Glomerular endothelial cell (primary cell): ENCODE results near the gene GSTT2. TPM values are rescaled to one million over a fixed set of nuclear protein-coding genes. Genes with fewer than 3 reads are reported as not detected.
"Not testable (repeated sequence)": the region's sequence is repeated elsewhere in the genome, so short reads cannot be mapped to it uniquely, and the experiment has no call there.

ENCODE experiments used
- DNase-seq: peaks from one replicate; pipeline ENCODE4 v3.0.0-alpha.2; 2011; ENCODE audit warnings: low read depth, low spot score; ENCODE audit errors: extremely low read depth
- total RNA-seq: library from RNA; depleted of rRNA; stranded (reverse); fragments of >200 nt; gene quantifications from 2 replicates; pipeline ENCODE4 v1.2.3, GENCODE V29; 2015

The GSTT2 gene
- total RNA-seq, 1 donor from 2014 or later: 0.41 TPM

DNA sequence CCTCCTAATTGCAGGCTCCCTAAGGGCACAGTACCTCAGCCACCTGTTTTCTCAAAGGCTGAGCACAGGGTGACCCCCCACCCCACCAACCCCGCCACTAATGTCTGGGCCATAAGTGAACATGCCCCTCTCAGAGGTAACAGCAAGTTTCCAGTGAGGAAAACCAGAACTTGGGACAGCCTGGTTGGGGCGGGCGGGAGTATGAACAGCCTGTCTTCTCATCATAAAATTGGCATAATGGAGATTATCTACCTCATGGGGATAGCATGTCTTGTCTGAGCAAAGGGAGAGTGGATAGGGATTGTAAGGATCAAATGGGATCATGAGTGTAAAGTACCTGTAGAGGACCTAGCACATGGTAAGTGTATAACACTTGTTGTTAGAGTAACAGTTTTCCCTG, 8.0 kb upstream of the GSTT2 start:
- not testable (repeated sequence) for DNase-seq

GRCh38 chr22:23974345-23974744, 5.6 kb upstream of the GSTT2 start, which contains the start of gene DDT:
Gene DDT (minus strand): TSS chr22:23974441. CDS start chr22:23974414, 27 bp downstream.
- not testable (repeated sequence) for DNase-seq

DNA sequence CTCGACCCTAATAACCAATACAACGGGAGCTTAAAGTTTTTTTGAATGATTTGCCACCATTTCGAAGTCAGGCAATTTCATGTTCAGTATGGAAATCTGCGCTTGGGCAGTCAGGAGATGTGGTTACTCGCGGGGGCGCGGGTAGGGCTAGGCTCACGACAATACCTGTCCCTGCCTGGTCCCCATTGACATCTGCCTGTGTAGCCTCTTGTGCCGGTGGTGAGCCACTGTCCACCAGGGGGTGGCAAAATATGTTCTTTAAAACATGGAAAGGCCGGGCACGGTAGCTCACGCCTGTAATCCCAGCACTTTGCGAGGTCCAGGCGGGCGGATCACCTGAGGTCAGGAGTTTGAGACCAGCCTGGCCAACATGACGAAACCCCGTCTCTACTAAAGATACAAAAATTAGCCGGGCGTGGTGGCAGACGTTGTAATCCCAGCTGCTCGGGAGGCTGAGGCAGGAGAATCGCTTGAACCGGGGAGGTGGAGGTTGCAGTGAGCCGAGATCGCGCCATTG, 5.0 kb upstream of the GSTT2 start:
- DNase-seq: not testable (repeated sequence)

DNA sequence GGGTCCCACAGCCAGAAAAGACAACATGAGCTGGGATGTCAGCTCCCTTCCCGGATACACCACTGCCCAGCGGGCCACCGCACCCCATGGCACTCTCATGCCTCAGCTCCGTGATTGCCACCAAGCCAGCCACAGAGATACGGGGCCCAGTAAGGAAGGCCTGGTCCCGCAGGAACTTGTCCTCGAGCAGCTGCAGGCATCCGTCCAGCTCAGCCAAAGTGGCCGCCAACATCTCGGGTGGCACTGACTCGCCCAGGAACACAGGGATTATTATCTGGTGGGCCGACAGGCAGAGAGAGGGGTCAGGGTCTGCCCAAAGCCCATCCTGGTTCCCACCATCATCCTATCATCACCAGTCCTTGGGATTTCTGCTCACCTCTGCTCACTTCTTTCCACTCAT, 2.6 kb upstream of the GSTT2 start:
- DNase-seq: not testable (repeated sequence)

DNA sequence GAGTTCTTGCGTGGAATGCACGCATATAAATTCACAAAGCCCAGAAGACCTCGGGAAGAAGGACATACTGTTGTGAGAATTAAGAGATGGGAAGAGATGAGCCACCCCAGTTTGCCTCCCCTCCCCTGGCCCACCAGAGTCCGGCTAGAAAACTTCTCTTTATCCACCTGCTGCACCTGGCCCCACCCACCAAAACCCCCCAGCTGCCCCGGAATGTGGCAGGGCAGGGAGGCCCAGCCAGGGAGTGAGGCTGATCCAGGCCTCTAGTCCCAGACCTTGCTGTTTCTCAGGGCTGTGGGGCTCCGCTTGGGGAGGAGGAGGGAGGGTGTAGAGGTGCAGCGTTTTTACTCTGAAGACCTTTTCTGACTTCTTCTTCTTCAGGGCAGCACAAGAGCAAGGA, 633 bp downstream of the GSTT2 start:
- DNase-seq: not testable (repeated sequence)

- peak; percentile 23 for DNase-seq
Observed at GRCh38 chr22:23984430-23984829, 4.5 kb downstream of the GSTT2 start.

DNA sequence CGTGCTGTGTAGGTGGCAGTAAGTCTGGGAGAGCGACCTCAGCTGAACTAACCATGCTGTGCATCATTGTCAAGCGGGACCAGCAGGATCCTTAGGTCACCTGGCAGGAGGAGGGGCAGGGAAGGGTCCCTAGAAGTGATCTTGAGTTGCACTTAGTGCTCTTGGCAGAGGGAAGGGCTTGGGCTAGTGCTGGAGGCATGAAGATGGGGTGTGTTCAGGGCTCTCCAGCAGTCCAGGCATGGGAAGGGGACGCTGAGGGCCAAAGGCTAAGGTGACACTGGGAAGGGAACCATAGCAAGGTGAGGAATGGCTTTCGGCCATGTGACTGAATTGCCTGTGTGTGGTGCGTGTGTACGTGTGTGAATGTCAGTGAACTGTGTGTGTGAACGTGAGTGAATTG, 6.2 kb downstream of the GSTT2 start:
- DNase-seq: not testable (repeated sequence)

GRCh38 chr22:23986538-23987178, 6.7 kb downstream of the GSTT2 start:
- not testable (repeated sequence) for DNase-seq

DNA sequence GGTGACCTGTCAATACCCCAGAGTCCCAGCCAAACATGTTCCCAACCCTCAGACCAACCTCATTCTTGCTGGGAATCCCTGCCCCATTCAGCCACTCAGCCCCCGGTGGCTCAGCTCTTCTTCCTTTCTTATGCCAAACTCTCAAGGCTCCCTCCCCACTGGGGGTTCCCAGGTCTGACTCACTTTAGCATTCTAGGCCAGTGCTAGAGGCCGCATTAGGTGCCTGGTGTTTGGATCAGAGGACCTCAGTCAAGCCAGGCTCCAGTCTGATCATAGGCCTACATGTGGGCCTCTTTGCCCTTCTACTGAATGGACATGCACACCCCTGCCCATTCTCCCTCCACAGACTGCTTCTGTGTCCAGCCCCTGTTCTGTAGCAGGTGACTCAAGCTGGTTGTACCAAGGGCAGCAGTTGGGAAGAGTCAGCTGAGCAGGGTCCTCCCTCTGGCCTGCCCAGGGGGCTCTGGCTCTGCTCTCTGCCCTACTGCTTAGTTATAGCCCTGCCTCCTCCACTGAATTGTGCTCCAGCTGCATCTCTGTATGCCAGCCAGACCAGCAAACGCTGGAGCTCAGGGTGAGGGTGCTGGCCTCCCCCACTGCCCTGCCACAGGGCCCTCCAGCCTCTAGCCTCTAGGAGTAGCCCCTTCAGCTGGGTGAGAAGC, 9.8 kb downstream of the GSTT2 start:
- not testable (repeated sequence) for DNase-seq

GRCh38 chr22:23993080-23993479, 13.1 kb downstream of the GSTT2 start:
- not testable (repeated sequence) for DNase-seq

- DNase-seq: not testable (repeated sequence)
Observed at GRCh38 chr22:23993581-23994177, 13.7 kb downstream of the GSTT2 start.

DNA sequence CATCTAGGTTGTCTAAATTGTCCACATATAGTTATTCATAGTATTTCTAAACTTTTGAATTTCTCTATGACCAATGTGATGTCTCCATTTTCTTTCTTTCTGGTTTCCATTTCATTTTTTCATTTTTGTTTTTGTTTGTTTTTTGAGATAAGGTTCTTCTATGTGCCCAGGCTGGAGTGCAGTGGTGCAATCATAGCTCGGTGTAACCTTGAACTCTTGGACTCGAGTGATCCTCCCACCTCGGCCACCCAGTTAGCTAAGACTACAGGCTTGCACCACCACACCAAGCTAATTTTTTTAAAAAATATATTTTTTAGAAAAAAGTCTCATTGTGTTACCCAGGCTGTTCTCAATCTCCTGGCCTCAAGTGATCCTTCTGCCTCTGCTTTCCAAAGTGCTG, 17.2 kb downstream of the GSTT2 start:
- no peak for DNase-seq

DNA sequence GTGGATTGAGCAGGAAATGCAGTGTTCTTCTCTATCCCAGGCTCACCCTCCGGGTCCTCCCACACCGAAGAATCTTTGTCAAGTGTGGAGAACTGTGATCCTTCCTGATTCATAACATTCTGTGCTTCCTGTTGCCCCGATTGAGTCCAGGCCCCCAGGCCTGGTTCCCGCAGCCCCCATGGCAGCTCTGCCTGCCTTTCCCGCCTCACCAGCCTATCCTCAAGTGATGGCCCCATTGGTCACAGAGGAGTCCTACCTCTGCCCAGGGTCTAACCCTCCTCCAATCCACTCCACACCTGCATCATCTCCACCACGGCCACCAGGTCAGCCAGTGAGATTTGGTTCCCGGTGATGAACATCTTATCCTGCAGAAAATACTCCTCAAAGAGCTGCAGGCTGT, 19.8 kb downstream of the GSTT2 start:
- DNase-seq: not testable (repeated sequence)

- DNase-seq: no peak
Observed at GRCh38 chr22:24001314-24001713, 21.4 kb downstream of the GSTT2 start.

- DNase-seq: no peak
Observed at GRCh38 chr22:24002272-24002671, 22.3 kb downstream of the GSTT2 start.

- DNase-seq: no peak
Observed at GRCh38 chr22:24002851-24003250, 22.9 kb downstream of the GSTT2 start.

- DNase-seq: no peak
Observed at GRCh38 chr22:24003887-24004286, 24.0 kb downstream of the GSTT2 start.

DNA sequence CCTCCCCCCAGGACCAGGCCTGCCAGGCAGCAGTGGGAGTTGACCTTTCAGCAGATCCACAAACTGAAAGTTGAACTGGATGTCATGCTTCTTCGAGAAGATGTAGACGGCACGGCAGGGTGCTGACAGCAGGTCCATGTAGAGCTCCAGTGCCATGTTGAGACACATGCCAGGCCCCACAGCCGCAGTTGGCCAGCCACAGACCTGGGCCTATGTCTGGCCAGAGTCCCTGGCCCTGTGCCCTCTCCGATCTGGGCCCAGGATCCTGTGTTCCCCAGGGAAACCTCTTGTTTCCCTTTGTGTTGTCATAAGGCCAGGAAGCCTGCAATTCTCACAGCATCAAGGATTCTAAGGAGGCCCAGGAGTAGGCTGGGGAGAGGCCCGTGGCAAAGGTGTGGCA, 25.3 kb downstream of the GSTT2 start, which contains the start of gene GSTT4:
GSTT4 (minus strand) TSS at position 253 of the 400 bp plus-strand sequence; CDS start at position 156, 97 bp downstream.
- DNase-seq: no peak

DNA sequence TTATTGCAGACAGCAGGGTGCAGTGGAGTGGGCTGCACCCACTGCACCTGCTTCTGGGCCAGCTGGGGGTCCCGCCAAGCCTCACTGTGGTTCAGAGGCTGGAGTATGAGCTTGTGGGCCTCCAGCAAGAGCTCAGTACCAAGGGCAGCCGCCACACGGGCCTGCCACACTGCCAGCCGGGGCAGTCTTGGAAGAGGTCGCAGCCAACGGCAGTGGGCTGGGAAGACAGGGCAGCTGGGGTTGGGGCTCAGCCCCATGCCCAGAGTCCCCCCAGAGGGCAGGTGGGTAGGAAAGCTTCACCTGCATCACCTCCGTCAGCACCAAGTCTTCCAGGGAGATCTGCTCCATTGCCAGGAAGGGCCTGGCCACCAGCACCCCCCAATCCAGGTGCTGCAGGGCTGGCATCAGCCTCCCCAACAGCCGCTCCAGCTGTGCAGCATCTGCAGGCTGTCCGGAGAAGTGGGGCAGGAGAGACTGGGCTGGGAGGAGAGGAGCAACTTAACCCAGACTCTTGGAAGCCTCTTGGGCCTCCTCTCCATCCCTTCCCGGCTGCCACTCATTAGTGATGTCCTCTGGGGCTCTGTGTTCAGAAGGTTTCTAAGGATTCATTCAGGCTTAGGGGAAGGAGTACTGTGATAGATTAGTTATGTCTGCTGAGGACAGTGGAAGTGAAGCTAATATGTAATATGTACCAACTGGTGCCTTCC, 26.4 kb downstream of the GSTT2 start:
- no peak for DNase-seq

GRCh38 chr22:24006914-24007214, 26.9 kb downstream of the GSTT2 start:
- DNase-seq: no peak
